GM19328 (cell line): Measurements from ENCODE around the gene RADIL.
A peak's percentile ranks its signal among the peaks of the same experiment; 100 is the strongest.
"Not testable (repeated sequence)": the region's sequence is repeated elsewhere in the genome, so short reads cannot be mapped to it uniquely, and the experiment has no call there.

Source experiments
- ATAC-seq: cut with Tn5 transposase; IDR thresholded peaks from one replicate; pipeline ENCODE4 v1.9.1; 2021; ENCODE audit warnings: mild to moderate bottlenecking, moderate library complexity; ENCODE audit not compliant: unreplicated experiment

The RADIL gene

GRCh38 chr7:4883372-4884144 lies at the start of gene RADIL:
TSS of gene RADIL (minus strand) at chr7:4883716. CDS start at chr7:4878139, 5,577 bp downstream.
- ATAC-seq = peak; percentile 70

GRCh38 chr7:4931943-4932342 lies 48.4 kb upstream of the RADIL start:
- no peak for ATAC-seq

GRCh38 chr7:4929005-4929404 lies 45.5 kb upstream of the RADIL start:
- ATAC-seq = no peak

- ATAC-seq = no peak
Observed at GRCh38 chr7:4928445-4928844, 44.9 kb upstream of the RADIL start.

GRCh38 chr7:4919969-4920766 lies 36.7 kb upstream of the RADIL start:
- ATAC-seq = no peak

GRCh38 chr7:4916113-4916512 lies 32.6 kb upstream of the RADIL start:
- ATAC-seq = no peak

- ATAC-seq = no peak
Observed at GRCh38 chr7:4911111-4911828, 27.8 kb upstream of the RADIL start.

GRCh38 chr7:4906682-4907081 lies 23.2 kb upstream of the RADIL start:
- no peak for ATAC-seq

- ATAC-seq = no peak
Observed at GRCh38 chr7:4905171-4905570, 21.7 kb upstream of the RADIL start.

GRCh38 chr7:4904346-4904745 lies 20.8 kb upstream of the RADIL start:
- ATAC-seq = no peak

GRCh38 chr7:4895766-4896165 lies 12.2 kb upstream of the RADIL start:
- no peak for ATAC-seq

- no peak for ATAC-seq
Observed at GRCh38 chr7:4894482-4894881, 11.0 kb upstream of the RADIL start.

GRCh38 chr7:4893929-4894475 lies 10.5 kb upstream of the RADIL start:
- ATAC-seq = no peak

- ATAC-seq = not testable (repeated sequence)
Observed at GRCh38 chr7:4893188-4893587, 9.7 kb upstream of the RADIL start.

GRCh38 chr7:4891522-4891921 lies 8.0 kb upstream of the RADIL start:
- not testable (repeated sequence) for ATAC-seq

GRCh38 chr7:4889682-4890081 lies 6.2 kb upstream of the RADIL start:
- ATAC-seq = no peak

- ATAC-seq = no peak
Observed at GRCh38 chr7:4888161-4888560, 4.6 kb upstream of the RADIL start.

GRCh38 chr7:4886671-4887070 lies 3.2 kb upstream of the RADIL start:
- no peak for ATAC-seq

- no peak for ATAC-seq
Observed at GRCh38 chr7:4885317-4885807, 1.8 kb upstream of the RADIL start.

- no peak for ATAC-seq
Observed at GRCh38 chr7:4884164-4884563, 648 bp upstream of the RADIL start.

- ATAC-seq = no peak
Observed at GRCh38 chr7:4883033-4883371, 514 bp downstream of the RADIL start.
